HepG2 (cell line): ENCODE measurements around the gene DCDC2. TPM values are rescaled to one million over a fixed set of nuclear protein-coding genes. Genes with fewer than 3 reads are reported as not detected.

Experiments
- ARID3A ChIP-seq: IDR thresholded peaks from 2 replicates; pipeline ENCODE4 v1.6.1; 2012; ENCODE audit warnings: low read depth, low read length, improper control_type of control experiment
- ATF7 ChIP-seq, 2 experiments: fragments of 450-650 bp in 1 of 2; sonication (generic) in 1 of 2; formaldehyde crosslinking in 1 of 2; IDR thresholded peaks; 2 replicates each; pipeline versions ENCODE4 v1.4.0 to v1.6.1; 2016 to 2020; ENCODE audit warnings: antibody characterized with exemption in 1 of 2, mild to moderate bottlenecking in 1 of 2, missing genetic modification reagents in 1 of 2
- BCL6 ChIP-seq: IDR thresholded peaks from 2 replicates; pipeline ENCODE4 v1.6.1; 2016; ENCODE audit warnings: missing genetic modification reagents, missing compliant biosample characterization
- GLI4 ChIP-seq: sonication (generic); formaldehyde crosslinking; IDR thresholded peaks from 2 replicates; pipeline ENCODE4 v1.5.1; 2020; ENCODE audit warnings: missing genetic modification reagents, mild to moderate bottlenecking, moderate library complexity, borderline replicate concordance
- HDAC2 ChIP-seq: sonication (generic); formaldehyde crosslinking; IDR thresholded peaks from 2 replicates; pipeline ENCODE4 v1.4.0; 2020; ENCODE audit warnings: missing genetic modification reagents
- HMGXB4 ChIP-seq, 2 experiments: sonication (generic) in 1 of 2; formaldehyde crosslinking in 1 of 2; IDR thresholded peaks; 2 replicates each; pipeline versions ENCODE4 v1.4.0 to v1.6.1; 2018 to 2020; ENCODE audit warnings: missing genetic modification reagents in 2 of 2, borderline replicate concordance in 1 of 2, low read depth in 1 of 2, mild to moderate bottlenecking in 1 of 2, missing biosample characterization in 1 of 2
- HNF4A ChIP-seq: sonication (generic); formaldehyde crosslinking; IDR thresholded peaks from 2 replicates; pipeline ENCODE4 v1.4.0; 2020; ENCODE audit warnings: missing genetic modification reagents
- HNRNPUL1 ChIP-seq: fragments of 200-400 bp; formaldehyde crosslinking; IDR thresholded peaks from 2 replicates; pipeline ENCODE4 v1.6.1; 2017; ENCODE audit warnings: low read depth, mild to moderate bottlenecking, low read length, moderate library complexity
- JUNB ChIP-seq: sonication (generic); formaldehyde crosslinking; IDR thresholded peaks from 2 replicates; pipeline ENCODE4 v1.8.0; 2022; ENCODE audit warnings: missing genetic modification reagents, mild to moderate bottlenecking, borderline replicate concordance
- MAFG ChIP-seq: sonication (generic); formaldehyde crosslinking; IDR thresholded peaks from 2 replicates; pipeline ENCODE4 v1.5.1; 2020; ENCODE audit warnings: mild to moderate bottlenecking, missing genetic modification reagents
- PRDM15 ChIP-seq: sonication (generic); formaldehyde crosslinking; IDR thresholded peaks from 2 replicates; pipeline ENCODE4 v1.4.0; 2020; ENCODE audit warnings: missing genetic modification reagents
- SNAI1 ChIP-seq: sonication (generic); formaldehyde crosslinking; IDR thresholded peaks from 2 replicates; pipeline ENCODE4 v1.5.0; 2020; ENCODE audit warnings: mild to moderate bottlenecking, missing genetic modification reagents, borderline replicate concordance
- SPEN ChIP-seq: sonication (generic); formaldehyde crosslinking; IDR thresholded peaks from 2 replicates; pipeline ENCODE4 v1.5.1; 2020; ENCODE audit warnings: low read depth, mild to moderate bottlenecking, missing genetic modification reagents
- YEATS2 ChIP-seq: sonication (generic); formaldehyde crosslinking; IDR thresholded peaks from 2 replicates; pipeline ENCODE4 v1.4.0; 2020; ENCODE audit warnings: missing genetic modification reagents, borderline replicate concordance
- ZFY ChIP-seq: sonication (generic); formaldehyde crosslinking; IDR thresholded peaks from 2 replicates; pipeline ENCODE4 v1.4.0; 2020; ENCODE audit warnings: missing genetic modification reagents
- ZNF234 ChIP-seq: sonication (generic); formaldehyde crosslinking; conservative IDR thresholded peaks from 2 replicates; pipeline ENCODE4 v1.5.1; 2020; ENCODE audit warnings: mild to moderate bottlenecking, missing genetic modification reagents
- ZNF331 ChIP-seq: sonication (generic); formaldehyde crosslinking; IDR thresholded peaks from 2 replicates; pipeline ENCODE4 v1.4.0; 2020; ENCODE audit warnings: missing genetic modification reagents
- ZNF432 ChIP-seq: sonication (generic); formaldehyde crosslinking; IDR thresholded peaks from 2 replicates; pipeline ENCODE4 v1.5.0; 2020; ENCODE audit warnings: missing genetic modification reagents, mild to moderate bottlenecking, borderline replicate concordance
- ZNF607 ChIP-seq: sonication (generic); formaldehyde crosslinking; IDR thresholded peaks from 2 replicates; pipeline ENCODE4 v1.5.1; 2020; ENCODE audit warnings: missing genetic modification reagents, mild to moderate bottlenecking, borderline replicate concordance
- ZNF850 ChIP-seq: sonication (generic); formaldehyde crosslinking; conservative IDR thresholded peaks from 2 replicates; pipeline ENCODE4 v1.9.0; 2021; ENCODE audit warnings: mild to moderate bottlenecking, missing genetic modification reagents
- ZZZ3 ChIP-seq: sonication (generic); formaldehyde crosslinking; IDR thresholded peaks from 2 replicates; pipeline ENCODE4 v1.4.0; 2020; ENCODE audit warnings: missing genetic modification reagents, mild to moderate bottlenecking, borderline replicate concordance
- polyA plus RNA-seq, 8 experiments: library from polyadenylated mRNA; depleted of rRNA in 3 of 8; stranded (reverse) in 7 of 8; unstranded in 1 of 8; fragments of >200 nt; fragmentation: Illumina TruSeq in 4 of 8; extraction: Trizol in 4 of 8; gene quantifications; 2 replicates each; pipeline versions ENCODE4 v1.2.1 to v1.2.3, GENCODE V29; 2011 to 2016; ENCODE audit warnings: low read depth in 4 of 8, missing spikeins in 1 of 8, mixed read lengths in 1 of 8; ENCODE audit not compliant: insufficient read depth in 1 of 8
- total RNA-seq, 5 experiments: library from RNA; depleted of rRNA; stranded (reverse); fragments of >200 nt; fragmentation: Illumina TruSeq; extraction: Trizol; gene quantifications; 2 replicates each; pipeline ENCODE4 v1.2.3, GENCODE V29; 2016; ENCODE audit warnings: low read depth in 1 of 5

DCDC2 gene
- total and polyA plus RNA-seq, 2 of the 13 experiments (the other 11 are each of a cell fraction or from before 2014, with no cell fraction given), result 9.0 to 36.2 TPM

DNA sequence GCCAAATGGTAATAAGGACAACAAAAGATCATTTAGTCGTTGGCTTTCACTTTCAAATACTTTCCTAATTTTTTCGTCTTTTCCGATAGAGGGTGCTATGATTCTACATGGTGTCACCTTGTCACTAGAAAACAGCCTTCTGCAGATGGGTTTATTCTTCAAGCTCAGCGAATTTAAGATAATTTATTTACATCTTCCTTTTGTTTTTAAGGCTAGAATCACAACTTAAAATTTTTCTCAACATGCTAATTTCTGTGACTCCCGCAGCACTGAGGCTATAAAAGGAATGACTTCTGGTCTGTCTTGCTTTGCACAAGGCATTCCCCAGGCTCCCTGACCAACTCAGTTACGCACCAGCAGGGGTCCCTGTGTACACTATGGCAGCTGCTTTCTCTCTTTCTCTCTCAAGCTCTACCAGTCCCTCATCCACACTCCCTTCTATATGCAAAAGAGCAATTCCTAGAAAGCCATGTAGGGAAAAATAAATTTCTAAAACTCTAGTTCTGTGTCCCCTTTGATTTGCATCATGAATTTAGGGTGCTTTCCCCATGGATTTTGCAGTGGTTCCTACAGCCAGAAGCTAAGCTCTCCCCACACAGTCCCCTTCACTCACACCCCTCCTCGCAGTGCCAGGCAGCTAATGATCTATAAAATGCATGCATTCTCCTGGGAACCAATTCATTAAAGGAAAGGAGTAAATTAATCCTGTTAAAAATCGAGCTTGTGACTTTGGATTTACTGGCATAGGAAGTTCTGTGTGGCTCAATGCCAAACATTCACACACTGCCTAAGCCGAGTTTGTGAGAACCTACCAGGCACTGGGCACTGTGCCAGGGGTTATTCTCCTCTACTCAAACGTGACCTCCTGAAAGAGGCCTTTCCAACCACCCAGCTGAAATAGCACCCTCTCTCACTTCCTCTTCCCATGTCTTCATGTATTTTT is 74.5 kb downstream of the DCDC2 start (continued):
- no peak for TF ChIP-seq PRDM15 (CRISPR knock-in tag)
- TF ChIP-seq BCL6 (CRISPR knock-in tag), result peak; percentile 98
- 0 out of 2 replicates have a peak, but pooled peaks have one; percentile 39 for TF ChIP-seq SNAI1
- TF ChIP-seq ZNF607 (CRISPR knock-in tag), result no peak
- no peak; the same call in 1 of the 2 replicates for TF ChIP-seq GLI4 (CRISPR knock-in tag)
- no peak for TF ChIP-seq ZFY
- 0 out of 2 replicates have a peak, but pooled peaks have one; percentile 22 for TF ChIP-seq SPEN
- no peak for TF ChIP-seq YEATS2 (CRISPR knock-in tag)
- no peak for TF ChIP-seq ZZZ3 (CRISPR knock-in tag)
- TF ChIP-seq HNRNPUL1, result no peak
- TF ChIP-seq MAFG, result no peak
- TF ChIP-seq ATF7 (IDR thresholded peaks at IDR 0.05), result no peak
- TF ChIP-seq ATF7 (CRISPR knock-in tag; IDR thresholded peaks at IDR 0.05), result no peak
- no peak for TF ChIP-seq ZNF850 (CRISPR knock-in tag)
- peak; percentile 23; the same call in 1 of the 2 replicates for TF ChIP-seq ARID3A
- TF ChIP-seq JUNB (CRISPR knock-in tag), result no peak
- TF ChIP-seq HDAC2 (CRISPR knock-in tag), result peak; percentile 53; the same call in 1 of the 2 replicates
- TF ChIP-seq ZNF234 (CRISPR knock-in tag), result no peak
- TF ChIP-seq ZNF331 (CRISPR knock-in tag), result no peak; the same call in 1 of the 2 replicates
- TF ChIP-seq ZNF432 (CRISPR knock-in tag), result no peak
- peak; percentile 87 to 94 for TF ChIP-seq HMGXB4 (CRISPR knock-in tag; IDR thresholded peaks at IDR 0.05; ENCODE audit: borderline replicate concordance in 1 of 2, low read depth in 1 of 2)
- peak; percentile 12; the same call in 1 of the 2 replicates for TF ChIP-seq HNF4A (CRISPR knock-in tag)
